Transverse colon (tissue), 4 donors: ENCODE data around the gene LRRC57.

Experiments
- EP300 ChIP-seq: sonication (generic); formaldehyde crosslinking; IDR thresholded peaks from one replicate; pipeline ENCODE4 v1.6.1; 2017; ENCODE audit warnings: antibody characterized with exemption, low read depth
- POLR2A ChIP-seq: fragments of 450-650 bp; IDR thresholded peaks from one replicate; pipeline ENCODE4 v1.6.1; 2016; ENCODE audit warnings: antibody characterized with exemption, mild to moderate bottlenecking, moderate library complexity
- POLR2AphosphoS5 ChIP-seq, 3 donors: sonication (generic); formaldehyde crosslinking; IDR thresholded peaks; one replicate each; pipeline ENCODE4 v1.6.1; 2016; ENCODE audit warnings: antibody characterized with exemption in 3 of 3
- TF ChIP-seq, protein P1 (sequence below), 5 experiments: fragments of 200-600 bp in 3 of 5; fragments of 450-650 bp in 2 of 5; sonication (generic) in 3 of 5; IDR thresholded peaks; 1 replicate in 2 of 5; 2 replicates in 3 of 5; pipeline ENCODE4 v1.5.1; 2016 to 2017; ENCODE audit warnings: antibody characterized with exemption in 5 of 5, inconsistent platforms in 3 of 5, mild to moderate bottlenecking in 2 of 5, moderate library complexity in 1 of 5

GRCh38 chr15:42548249-42549031 lies at the start of gene LRRC57, which contains the start of gene HAUS2:
- TF ChIP-seq, protein P1, sequence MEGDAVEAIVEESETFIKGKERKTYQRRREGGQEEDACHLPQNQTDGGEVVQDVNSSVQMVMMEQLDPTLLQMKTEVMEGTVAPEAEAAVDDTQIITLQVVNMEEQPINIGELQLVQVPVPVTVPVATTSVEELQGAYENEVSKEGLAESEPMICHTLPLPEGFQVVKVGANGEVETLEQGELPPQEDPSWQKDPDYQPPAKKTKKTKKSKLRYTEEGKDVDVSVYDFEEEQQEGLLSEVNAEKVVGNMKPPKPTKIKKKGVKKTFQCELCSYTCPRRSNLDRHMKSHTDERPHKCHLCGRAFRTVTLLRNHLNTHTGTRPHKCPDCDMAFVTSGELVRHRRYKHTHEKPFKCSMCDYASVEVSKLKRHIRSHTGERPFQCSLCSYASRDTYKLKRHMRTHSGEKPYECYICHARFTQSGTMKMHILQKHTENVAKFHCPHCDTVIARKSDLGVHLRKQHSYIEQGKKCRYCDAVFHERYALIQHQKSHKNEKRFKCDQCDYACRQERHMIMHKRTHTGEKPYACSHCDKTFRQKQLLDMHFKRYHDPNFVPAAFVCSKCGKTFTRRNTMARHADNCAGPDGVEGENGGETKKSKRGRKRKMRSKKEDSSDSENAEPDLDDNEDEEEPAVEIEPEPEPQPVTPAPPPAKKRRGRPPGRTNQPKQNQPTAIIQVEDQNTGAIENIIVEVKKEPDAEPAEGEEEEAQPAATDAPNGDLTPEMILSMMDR (IDR thresholded peaks at IDR 0.05), result peak in 1 of 5 experiments; percentile 34
- TF ChIP-seq POLR2A, result peak; percentile 95
- peak; percentile 96 to 98 (median 97) for TF ChIP-seq POLR2AphosphoS5 (IDR thresholded peaks at IDR 0.05)
- TF ChIP-seq EP300, result no peak
